Activated CD4-positive, CD25-positive, alpha-beta regulatory T cell treated with anti-CD3 and anti-CD28 coated beads, Interleukin-2, amount 50 U/mL, for 72 hours (primary cell): ENCODE data around the gene MYMX.
A peak's percentile ranks its signal among the peaks of the same experiment; 100 is the strongest.
"Not testable (repeated sequence)": the region's sequence is repeated elsewhere in the genome, so short reads cannot be mapped to it uniquely, and the experiment has no call there.

Source experiments
- DNase-seq: peaks from one replicate; pipeline ENCODE4 v3.0.0; 2021

MYMX gene

DNA sequence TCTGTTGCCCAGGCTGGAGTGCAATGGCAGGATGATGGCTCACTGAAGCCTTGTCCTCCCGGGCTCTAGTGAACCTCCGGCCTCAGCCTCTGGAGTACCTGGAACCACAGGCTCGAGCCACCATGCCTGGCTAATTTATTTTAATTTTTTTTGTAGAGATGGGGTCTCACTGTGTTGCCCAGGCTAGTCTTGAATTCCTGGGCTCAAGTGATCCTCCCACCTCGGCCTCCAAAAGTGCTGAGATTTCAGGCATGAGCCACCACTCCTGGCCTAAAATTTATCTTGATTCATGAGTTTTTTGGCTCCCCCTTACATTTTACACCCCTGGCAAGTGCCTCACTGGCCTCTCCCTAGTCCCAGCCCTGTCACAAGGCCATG lies 4.2 kb downstream of the MYMX start:
- DNase-seq = no peak

DNA sequence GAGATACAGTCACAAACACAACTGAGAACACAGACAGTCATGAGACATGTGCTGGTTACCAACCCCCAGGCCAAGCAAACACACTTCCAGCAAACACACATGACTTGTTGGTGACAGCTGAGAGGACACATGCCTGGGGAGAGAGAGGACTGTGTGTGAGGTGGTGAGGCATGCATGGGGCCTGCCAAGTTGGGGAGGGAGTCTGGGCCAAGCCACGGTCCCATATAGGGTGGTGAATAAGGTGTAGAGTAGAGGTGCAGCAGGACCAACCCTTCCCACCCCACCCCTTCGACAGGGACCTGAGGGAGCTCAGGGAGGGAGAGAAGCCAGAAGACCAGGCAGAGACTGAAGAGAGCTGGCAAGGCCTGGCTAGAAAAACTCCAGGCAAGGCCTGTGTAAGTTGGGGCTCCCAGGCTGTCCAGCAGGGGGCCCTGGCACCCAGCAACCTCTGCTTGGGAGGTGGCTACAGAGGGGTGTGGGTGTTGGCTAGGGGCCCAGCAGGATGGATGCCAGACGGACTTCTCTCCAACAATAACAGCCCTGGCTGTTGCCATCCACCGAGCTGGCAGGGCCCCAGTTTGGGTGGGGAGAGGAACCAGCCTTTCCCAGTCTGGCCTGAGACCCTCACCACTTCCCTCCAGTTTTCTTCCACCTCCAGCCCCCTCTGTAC lies 4.7 kb downstream of the MYMX start:
- peak; percentile 73 for DNase-seq

DNA sequence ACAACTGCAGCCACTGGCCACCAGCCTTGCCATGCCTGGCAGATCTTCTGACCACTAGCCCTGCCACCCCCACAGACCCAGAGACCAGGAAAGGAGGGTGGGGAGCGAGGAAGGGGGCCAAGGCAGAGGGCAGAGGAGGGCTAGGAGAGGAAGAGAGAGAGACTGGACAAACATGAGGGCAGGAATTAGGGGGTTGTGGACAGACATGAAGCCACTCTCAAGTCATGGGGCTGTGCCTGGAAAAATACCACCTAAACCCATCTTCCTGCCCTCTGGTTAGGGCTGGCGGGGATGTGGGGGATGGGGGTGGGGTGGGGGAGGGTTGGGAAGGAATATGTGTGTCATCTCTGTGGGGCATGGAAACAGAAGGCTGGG lies 5.2 kb downstream of the MYMX start:
- no peak for DNase-seq

DNA sequence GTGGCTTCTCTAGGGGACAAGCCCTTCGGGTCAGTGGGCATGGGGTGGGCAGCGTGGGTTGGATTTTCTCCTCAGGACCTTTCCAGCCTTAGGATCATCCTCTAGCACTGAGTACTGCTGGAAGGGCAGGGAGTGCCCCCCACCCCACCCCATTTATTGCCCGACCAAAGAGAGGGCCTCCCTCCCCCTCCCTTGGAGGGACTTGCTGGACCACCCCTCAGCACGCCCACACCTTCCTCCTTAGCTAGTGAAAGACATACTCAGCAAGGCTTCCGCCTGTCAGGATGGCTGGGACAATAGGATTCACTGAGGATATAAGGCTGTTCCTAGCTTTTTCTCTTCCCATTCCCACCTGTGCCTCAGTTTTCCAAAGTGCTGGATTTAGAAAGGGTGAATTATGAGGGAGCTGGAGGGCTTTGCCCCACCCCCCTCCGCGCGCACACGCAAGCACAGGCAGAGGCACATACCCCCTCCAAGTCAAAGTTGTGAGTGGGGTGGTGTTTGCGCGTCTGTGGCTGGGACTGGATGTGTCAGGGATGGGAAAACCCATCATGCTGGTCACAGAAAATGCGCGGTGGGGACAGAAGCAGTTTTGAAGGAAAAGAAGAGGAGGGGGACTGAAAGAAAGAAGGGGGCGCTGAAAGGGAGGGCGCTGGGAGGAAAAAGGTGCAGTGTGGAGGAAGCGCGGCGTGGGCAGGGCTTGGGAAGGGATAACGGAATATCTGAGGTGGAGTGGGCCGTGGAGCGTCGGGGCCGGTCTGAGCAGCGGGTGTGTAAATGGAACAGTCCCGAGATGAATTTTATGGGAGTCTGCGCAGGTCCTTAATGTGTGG lies 6.0 kb downstream of the MYMX start:
- no peak for DNase-seq

DNA sequence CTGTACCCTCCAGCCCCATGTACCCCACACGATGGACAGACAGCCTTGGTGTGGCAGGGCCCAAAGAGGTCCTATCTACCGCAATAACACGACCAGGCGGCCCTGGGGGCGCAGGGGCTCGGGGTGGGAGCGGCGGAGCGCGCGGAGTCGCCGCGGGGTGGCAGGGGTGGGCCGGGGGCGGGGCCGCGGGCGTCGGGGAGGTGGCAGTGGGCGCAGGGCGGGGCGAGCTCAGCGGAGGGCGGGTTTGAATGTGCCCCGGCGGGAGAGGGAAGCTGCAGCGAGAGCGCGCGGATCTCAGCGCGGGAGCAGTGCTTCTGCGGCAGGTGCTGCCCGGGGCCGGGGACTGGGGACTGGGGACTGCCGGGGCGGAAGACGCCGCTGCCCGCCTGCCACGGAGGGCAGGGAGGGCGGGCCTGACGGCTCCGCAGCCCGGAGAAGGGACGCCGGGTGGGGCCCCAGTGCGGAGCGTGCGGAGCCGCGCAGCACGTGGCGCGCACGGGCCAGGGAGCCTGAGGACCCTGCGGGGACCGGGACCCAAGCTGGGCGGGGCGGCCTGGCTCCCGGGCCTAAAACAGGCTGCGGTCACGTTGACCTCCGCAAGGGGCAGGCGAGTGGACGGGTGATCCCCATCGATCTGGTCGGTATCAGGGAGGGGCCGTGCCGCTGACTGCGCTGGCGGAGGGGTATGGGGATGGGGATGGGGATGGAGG lies 6.7 kb downstream of the MYMX start, which contains the start of gene SLC29A1:
TSS of gene SLC29A1 (plus strand) at position 277 of the 710 bp plus-strand sequence. CDS start 3,719 bp downstream, outside the sequence.
- peak; percentile 69 for DNase-seq

DNA sequence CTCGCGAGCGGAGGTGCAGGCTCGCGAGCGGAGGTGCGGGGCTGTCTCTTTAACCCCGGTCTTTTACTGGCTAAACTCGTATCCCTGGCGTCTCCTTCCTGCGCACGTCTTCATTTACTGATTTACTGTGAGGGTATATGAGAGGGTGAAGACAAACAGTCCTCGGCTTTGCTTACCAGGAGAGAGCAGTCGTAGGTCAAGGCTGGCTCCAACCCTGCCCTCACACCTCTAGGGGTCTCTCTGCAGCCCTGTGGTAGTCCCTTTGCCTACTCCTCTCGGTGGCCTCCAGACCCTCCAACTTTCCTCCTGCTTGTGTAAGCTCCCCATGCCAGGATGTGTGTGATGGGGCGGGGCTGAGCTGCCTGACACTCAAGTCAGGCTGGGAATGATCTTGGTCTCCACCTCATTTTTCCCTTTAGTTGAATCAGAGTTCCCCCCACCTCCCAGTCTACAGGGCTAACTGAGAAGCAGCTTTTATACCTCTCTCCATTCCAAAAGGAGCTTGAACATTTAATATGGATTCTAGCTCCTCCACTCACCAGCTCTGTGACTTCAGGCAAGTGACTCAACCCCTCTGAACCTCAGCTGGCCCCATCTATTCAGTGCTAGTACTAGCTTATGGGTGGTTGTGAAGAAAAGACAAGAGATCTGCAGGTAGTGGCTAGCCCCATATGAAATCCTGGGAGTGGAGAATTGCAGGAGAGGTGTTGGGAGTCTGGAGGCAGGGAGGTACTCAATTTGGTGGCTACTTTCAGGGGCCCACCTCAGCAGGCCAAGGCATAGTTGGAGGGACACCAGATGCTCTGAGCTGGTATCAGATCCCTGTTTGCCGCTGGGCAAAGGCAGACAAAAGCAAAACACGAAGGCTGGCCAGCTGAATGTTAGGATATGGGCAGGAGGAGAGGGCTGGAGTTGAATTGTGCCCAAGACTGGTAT lies 7.6 kb downstream of the MYMX start:
- DNase-seq = no peak

DNA sequence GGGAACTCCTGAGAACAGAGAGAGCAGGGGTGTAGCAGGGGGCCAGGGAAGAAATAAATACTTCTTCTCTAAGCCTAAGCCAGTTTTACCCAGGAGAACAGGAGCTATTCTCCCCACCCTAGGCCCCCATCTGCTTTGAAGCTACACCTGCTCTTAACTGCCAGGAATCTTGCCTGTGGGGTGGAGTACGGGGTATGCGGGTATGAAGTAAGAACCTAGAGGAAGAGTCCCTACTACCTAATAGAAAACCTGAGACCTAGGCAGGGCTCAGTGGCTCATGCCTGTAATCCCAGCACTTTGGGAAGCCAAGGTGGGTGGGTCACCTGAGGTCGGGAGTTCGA lies 8.2 kb downstream of the MYMX start:
- DNase-seq = no peak

DNA sequence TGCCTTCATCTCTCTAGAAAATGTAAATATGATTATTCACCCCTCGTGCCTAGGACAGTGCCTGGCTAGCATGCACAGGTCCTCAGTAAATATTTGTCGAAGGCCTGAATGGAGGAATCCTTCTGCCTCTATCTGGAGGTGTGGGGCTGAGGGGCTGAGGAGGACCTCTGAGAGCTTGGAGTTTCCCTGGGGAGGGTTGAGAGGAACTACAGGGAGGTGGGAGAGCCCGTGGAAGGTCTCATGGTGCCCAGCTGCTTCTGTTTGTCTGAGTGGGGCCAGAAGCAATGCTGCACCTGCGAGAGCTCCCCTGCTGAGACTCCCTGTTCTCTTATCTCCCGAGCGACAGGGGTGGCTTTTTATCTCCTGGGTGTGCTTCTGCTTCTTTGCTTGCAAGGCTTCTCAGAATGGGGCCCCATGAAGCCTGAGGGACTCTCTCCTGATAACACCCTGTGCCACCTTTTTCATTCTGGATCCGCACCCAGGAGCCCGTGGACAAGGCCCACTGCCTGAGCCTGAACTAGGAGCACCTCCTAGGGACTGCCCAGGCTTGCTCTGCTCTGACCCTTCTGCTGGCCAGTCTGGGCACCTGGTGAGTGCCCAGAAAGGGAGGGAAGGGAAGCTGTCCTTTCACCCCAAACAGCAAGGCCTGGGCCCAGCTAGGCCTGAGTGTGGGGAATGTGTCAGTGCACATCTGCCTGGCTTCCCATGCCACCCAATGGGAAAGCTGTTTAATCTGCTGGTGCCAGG lies 9.0 kb downstream of the MYMX start:
- no peak for DNase-seq

DNA sequence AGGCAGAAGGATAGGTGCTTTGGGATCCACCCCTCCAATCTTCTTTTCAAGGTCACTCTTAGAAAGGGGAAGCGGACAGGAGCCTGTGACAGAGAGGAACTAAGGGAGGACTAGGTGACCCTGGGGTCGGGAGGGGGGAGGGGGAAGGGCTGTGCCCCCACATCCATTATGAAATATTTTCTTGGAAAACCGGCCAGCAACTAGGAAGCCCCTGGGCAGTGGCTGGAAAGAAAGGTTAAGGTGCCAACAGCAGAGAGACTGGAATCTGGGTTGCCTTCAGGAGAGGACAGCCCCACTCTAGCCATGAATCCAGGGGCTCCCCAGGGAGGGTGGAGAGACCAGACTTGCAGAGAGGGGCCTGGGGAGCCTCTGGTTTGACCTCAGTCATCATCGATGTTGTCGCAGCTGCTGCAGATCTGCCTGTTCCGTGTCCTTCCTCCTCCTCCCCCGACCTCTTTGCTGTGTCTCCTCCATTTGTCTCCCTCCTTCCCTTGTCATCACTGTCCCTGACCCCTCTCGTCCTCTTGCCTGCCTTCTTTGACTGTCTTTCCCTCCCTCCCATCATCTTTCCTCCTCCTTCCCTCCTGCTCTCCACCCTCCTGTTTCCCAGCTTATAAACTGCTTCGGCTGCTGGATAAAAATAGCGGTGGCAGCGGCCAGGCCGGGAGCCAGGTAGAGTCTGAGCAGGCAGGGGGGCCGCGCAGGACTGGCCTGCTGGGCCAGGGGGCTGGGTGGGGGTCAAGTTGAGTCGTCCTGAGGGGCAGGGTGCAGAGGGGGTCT lies 9.8 kb downstream of the MYMX start:
- no peak for DNase-seq

DNA sequence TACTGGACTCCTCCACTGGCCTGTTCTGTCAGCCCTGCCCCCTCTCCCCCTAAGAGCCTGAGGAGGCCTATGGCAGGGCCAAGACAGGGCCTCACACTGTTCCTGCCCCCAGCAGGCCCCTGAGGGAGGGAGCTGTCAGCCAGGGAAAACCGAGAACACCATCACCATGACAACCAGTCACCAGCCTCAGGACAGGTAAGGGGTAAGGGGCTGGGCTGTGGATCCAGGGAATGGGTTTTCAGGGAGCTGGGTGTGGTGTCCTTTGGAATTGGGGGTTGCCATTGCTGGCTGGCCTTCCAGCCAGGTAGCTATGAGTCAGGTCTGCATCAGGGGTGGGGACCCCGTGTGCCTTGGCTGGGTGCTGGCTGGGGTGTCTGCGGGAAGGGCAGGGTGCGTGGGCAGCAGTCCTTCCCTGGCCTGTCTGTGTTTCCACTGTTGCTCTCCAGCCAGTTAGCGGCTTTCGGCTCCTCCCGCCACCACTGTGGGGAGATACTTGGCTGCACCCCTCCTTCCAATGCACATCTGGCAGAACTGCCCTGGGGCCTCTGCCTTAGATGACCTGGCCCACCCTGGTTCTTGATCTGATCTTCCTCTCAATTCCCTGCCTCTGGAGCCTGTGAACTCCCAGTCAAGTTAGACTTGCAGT lies 10.5 kb downstream of the MYMX start:
- no peak for DNase-seq

DNA sequence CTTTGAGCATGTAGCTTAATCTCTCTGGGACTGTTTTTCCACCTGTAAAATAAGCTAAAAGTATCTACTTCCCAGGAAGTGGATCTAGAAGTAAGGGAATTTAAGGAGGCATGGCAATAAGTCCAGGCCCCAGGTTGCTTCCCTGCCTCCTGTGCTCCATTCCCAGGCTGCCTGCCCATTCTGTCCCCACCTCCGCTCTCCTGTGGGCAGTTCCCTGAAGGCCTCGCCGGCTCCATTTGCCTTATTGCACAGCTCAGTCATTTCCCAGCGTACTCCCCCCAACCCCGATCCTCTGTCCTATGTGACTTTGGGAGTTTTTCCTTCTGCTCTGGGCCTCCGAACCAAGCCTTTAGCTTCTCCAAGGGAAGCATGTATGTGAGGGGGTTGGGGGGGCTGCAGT lies 11.3 kb downstream of the MYMX start:
- no peak for DNase-seq

DNA sequence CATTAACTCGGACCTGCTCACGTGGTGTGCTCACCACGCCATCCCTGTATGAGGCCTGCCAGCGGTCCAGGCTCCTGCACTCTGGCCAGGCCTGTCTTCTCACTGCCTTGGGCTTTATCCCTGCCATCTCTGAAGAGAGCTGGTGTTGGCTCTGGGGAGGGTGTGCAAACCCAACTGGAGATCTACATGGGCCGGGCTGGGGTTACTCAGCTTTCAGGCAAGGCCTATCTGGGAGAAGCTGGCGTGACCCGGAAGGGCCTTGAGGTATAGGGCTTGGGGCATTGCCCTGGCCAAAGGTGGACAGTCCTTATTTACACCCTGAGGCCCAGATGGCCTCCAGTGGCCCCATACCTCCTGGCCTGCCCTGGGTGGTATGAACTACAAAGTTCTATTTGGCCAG lies 11.7 kb downstream of the MYMX start:
- DNase-seq = no peak

DNA sequence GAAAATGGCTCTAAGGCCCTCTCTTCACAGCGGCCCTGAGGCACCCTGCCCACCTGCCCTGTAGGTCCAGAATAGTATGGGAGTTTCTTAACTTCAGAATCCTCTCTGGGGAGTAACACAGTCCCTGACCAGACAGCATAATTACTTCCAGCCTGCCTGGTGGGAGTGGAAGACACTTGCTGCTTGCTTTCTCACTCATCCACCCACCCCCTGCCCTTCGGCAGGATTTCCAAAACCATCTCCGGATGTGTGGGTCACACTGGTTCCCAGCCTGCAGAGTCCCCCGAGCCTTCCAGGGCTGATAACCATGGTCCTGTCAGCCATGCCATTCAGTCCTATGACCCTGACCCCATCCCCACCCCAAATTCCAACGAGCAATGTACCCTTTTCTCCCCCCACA lies 12.1 kb downstream of the MYMX start:
- no peak for DNase-seq

DNA sequence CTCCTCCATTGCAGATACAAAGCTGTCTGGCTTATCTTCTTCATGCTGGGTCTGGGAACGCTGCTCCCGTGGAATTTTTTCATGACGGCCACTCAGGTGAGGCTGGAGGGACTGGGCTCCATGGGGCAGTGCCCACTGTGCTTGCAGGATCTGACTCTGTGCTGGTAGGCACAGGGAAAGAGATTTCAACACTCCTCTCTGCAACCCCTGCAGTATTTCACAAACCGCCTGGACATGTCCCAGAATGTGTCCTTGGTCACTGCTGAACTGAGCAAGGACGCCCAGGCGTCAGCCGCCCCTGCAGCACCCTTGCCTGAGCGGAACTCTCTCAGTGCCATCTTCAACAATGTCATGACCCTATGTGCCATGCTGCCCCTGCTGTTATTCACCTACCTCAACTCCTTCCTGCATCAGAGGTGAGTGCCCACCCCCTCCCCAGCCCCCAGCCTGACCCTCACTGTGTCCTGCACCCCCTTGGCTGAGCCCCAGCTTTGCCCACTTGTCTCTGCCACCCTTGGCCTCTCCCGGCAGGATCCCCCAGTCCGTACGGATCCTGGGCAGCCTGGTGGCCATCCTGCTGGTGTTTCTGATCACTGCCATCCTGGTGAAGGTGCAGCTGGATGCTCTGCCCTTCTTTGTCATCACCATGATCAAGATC lies 12.8 kb downstream of the MYMX start:
- no peak for DNase-seq

DNA sequence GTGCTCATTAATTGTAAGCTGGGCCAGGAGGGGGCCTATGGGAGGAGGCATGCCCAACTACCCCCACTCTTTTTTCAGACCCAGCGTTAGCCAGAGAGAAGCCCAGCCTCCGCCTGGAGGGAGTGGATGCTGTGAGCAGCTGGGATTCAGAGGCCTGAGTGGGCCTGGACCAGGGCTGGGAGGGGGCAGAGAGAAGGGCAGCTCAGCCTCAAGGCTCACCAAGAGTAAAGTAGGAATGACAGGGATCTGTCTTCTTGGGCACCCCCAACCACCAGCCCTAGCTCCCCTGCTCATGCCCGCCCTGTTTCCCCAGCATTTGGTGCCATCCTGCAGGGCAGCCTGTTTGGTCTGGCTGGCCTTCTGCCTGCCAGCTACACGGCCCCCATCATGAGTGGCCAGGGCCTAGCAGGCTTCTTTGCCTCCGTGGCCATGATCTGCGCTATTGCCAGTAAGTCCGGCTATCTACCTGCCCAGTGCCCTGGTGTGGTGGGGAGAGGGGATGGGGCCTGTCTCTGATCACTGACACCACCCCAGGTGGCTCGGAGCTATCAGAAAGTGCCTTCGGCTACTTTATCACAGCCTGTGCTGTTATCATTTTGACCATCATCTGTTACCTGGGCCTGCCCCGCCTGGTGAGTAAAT lies 13.4 kb downstream of the MYMX start:
- no peak for DNase-seq

DNA sequence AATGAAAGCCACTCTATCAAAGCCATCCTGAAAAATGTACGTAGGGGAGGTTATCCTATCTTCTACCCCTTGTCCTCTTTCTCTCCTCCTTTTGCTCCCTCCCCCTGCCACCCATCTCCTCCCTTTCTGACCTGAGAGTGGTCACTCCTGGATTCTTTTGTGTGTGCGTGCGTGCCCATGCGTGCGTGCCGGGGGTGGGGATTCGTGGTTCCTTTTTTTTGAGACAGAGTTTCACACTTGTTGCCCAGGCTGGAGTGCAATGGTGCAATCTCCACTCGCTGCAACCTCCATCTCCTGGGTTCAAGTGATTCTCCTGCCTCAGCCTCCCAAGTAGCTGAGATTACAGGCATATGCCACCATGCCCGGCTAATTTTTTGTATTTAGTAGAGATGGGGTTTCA lies 14.7 kb downstream of the MYMX start:
- DNase-seq = not testable (repeated sequence)

DNA sequence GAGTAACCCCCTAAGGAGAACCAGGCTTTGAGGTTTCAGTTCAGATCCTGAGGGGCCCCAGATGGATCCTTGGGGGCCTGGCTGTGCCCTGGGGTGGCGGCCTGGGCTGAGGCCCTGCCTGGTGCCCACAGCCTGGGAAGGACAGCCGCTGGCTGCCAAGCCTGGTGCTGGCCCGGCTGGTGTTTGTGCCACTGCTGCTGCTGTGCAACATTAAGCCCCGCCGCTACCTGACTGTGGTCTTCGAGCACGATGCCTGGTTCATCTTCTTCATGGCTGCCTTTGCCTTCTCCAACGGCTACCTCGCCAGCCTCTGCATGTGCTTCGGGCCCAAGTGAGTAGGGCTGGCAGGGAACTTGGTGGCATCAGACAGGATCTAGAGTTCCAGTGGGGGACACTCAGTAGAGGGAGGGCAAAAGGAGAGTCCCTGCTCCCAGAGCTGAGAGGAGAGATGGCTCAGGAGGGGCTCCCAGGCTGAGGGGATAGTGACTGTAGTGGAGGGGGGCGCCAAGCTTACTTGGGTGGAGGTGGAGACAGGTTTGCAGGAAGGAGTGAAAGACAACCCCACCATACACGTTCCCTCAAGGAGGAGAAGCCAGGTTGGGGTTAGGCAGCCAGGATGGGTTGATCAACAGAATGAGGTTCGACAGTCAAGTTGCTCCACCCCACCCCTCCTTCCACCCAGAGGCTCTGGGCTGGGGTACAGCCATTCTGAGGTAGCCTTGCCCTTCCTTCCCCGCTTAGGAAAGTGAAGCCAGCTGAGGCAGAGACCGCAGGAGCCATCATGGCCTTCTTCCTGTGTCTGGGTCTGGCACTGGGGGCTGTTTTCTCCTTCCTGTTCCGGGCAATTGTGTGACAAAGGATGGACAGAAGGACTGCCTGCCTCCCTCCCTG lies 16.2 kb downstream of the MYMX start:
- DNase-seq = no peak

DNA sequence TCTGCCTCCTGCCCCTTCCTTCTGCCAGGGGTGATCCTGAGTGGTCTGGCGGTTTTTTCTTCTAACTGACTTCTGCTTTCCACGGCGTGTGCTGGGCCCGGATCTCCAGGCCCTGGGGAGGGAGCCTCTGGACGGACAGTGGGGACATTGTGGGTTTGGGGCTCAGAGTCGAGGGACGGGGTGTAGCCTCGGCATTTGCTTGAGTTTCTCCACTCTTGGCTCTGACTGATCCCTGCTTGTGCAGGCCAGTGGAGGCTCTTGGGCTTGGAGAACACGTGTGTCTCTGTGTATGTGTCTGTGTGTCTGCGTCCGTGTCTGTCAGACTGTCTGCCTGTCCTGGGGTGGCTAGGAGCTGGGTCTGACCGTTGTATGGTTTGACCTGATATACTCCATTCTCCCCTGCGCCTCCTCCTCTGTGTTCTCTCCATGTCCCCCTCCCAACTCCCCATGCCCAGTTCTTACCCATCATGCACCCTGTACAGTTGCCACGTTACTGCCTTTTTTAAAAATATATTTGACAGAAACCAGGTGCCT lies 16.9 kb downstream of the MYMX start:
- no peak for DNase-seq
